HG03457 (cell line): ENCODE results near the gene RNF183.
"Not testable (repeated sequence)": the region's sequence is repeated elsewhere in the genome, so short reads cannot be mapped to it uniquely, and the experiment has no call there.

Experiments used
- ATAC-seq: cut with Tn5 transposase; IDR thresholded peaks from one replicate; pipeline ENCODE4 v1.9.1; 2021; ENCODE audit warnings: moderate number of reproducible peaks; ENCODE audit not compliant: unreplicated experiment

The RNF183 gene

GRCh38 chr9:113317777-113318176 is 14.6 kb upstream of the RNF183 start:
- ATAC-seq = no peak

GRCh38 chr9:113316030-113316429 is 12.9 kb upstream of the RNF183 start:
- ATAC-seq = no peak

GRCh38 chr9:113315231-113315630 is 12.1 kb upstream of the RNF183 start:
- no peak for ATAC-seq

GRCh38 chr9:113313261-113313660 is 10.1 kb upstream of the RNF183 start:
- ATAC-seq = no peak

- ATAC-seq = no peak
These were observed 8.8 kb upstream of the RNF183 start for GRCh38 chr9:113311961-113312360.

- ATAC-seq = no peak
These were observed 7.4 kb upstream of the RNF183 start for GRCh38 chr9:113310538-113310937.

- ATAC-seq = no peak
These were observed 6.1 kb upstream of the RNF183 start for GRCh38 chr9:113309204-113309813.

GRCh38 chr9:113307396-113307975 is 4.3 kb upstream of the RNF183 start:
- no peak for ATAC-seq

GRCh38 chr9:113306566-113306965 is 3.4 kb upstream of the RNF183 start:
- no peak for ATAC-seq

- ATAC-seq = no peak
These were observed 1.6 kb downstream of the RNF183 start for GRCh38 chr9:113301548-113301947.

- no peak for ATAC-seq
These were observed 3.3 kb downstream of the RNF183 start for GRCh38 chr9:113299800-113300292.

- ATAC-seq = no peak
These were observed 4.0 kb downstream of the RNF183 start for GRCh38 chr9:113298924-113299770.

GRCh38 chr9:113298311-113298710 is 4.9 kb downstream of the RNF183 start:
- ATAC-seq = no peak

- no peak for ATAC-seq
These were observed 6.2 kb downstream of the RNF183 start for GRCh38 chr9:113296796-113297558.

- not testable (repeated sequence) for ATAC-seq
These were observed 6.9 kb downstream of the RNF183 start for GRCh38 chr9:113296247-113296646.

- ATAC-seq = no peak
These were observed 9.8 kb downstream of the RNF183 start for GRCh38 chr9:113293285-113293878.

GRCh38 chr9:113290052-113290607 is 13.0 kb downstream of the RNF183 start:
- ATAC-seq = no peak

- no peak for ATAC-seq
These were observed 14.1 kb downstream of the RNF183 start for GRCh38 chr9:113289091-113289490.

GRCh38 chr9:113281356-113281755 is 21.8 kb downstream of the RNF183 start:
- ATAC-seq = no peak

- ATAC-seq = no peak
These were observed 24.3 kb downstream of the RNF183 start for GRCh38 chr9:113278840-113279239.
